GM23248 (cell line): ENCODE results near the gene SAT2.

ENCODE experiments used
- EZH2 ChIP-seq: fragments of 200-600 bp; sonication (generic); IDR thresholded peaks from 2 replicates; pipeline ENCODE4 v1.6.1; 2018; ENCODE audit warnings: antibody characterized with exemption, mild to moderate bottlenecking; ENCODE audit not compliant: insufficient read depth, poor library complexity, severe bottlenecking
- EZH2phosphoT487 ChIP-seq: fragments of 200-600 bp; sonication (generic); IDR thresholded peaks from 2 replicates; pipeline ENCODE4 v1.6.1; 2018; ENCODE audit warnings: antibody characterized with exemption, moderate library complexity, mild to moderate bottlenecking, low read depth; ENCODE audit not compliant: insufficient read depth

- TF ChIP-seq EZH2phosphoT487 (no peak; the same call in 1 of the 2 replicates), EZH2 (no peak)
These were observed 24.2 kb upstream of the SAT2 start for GRCh38 chr17:7651665-7652387.
